Glutamatergic neuron (in vitro differentiated cells): ENCODE data around the gene DSE. TPM values are rescaled to one million over a fixed set of nuclear protein-coding genes. Genes with fewer than 3 reads are reported as not detected.
"Not testable (repeated sequence)": the region's sequence is repeated elsewhere in the genome, so short reads cannot be mapped to it uniquely, and the experiment has no call there.

Experiments
- DNase-seq: peaks from one replicate; pipeline ENCODE4 v3.0.0; 2022
- H3K27ac Mint-ChIP-seq: one replicate; pipeline ENCODE4 v1.8.0; 2020; ENCODE audit warnings: mild to moderate bottlenecking, mixed read lengths, inconsistent platforms; ENCODE audit not compliant: unreplicated experiment
- H3K27me3 Mint-ChIP-seq: one replicate; pipeline ENCODE4 v1.8.0; 2020; ENCODE audit warnings: mild to moderate bottlenecking, moderate library complexity, mixed read lengths, inconsistent platforms; ENCODE audit not compliant: unreplicated experiment
- H3K36me3 Mint-ChIP-seq: one replicate; pipeline ENCODE4 v1.8.0; 2020; ENCODE audit warnings: mild to moderate bottlenecking, mixed read lengths, inconsistent platforms; ENCODE audit not compliant: unreplicated experiment
- H3K4me1 Mint-ChIP-seq: one replicate; pipeline ENCODE4 v1.8.0; 2020; ENCODE audit warnings: mild to moderate bottlenecking, low read depth, mixed read lengths, inconsistent platforms; ENCODE audit not compliant: unreplicated experiment
- H3K4me3 Mint-ChIP-seq: one replicate; pipeline ENCODE4 v1.8.0; 2020; ENCODE audit warnings: mild to moderate bottlenecking, mixed read lengths, inconsistent platforms; ENCODE audit not compliant: unreplicated experiment
- H3K9me3 Mint-ChIP-seq: one replicate; pipeline ENCODE4 v1.8.0; 2020; ENCODE audit warnings: mild to moderate bottlenecking, moderate library complexity, mixed read lengths, inconsistent platforms; ENCODE audit not compliant: unreplicated experiment
- long read RNA-seq: library from polyadenylated mRNA; unstranded; transcript quantifications from one replicate; pipeline ENCODE4 v2.0.0, GENCODE V29; 2020; ENCODE audit not compliant: unreplicated experiment
- total RNA-seq: library from RNA; stranded (reverse); fragmentation: NEBNext Ultra II Directional; extraction: Animal tissue kit (Norgen Biotek cat#: 25700); gene quantifications from one replicate; pipeline ENCODE4 v1.2.1, GENCODE V29; 2021; ENCODE audit not compliant: unreplicated experiment
- TF ChIP-seq, protein P1 (sequence below): fragments of 200-600 bp; sonication (generic); IDR thresholded peaks from one replicate; pipeline ENCODE4 v1.5.0; 2021; ENCODE audit not compliant: partially characterized antibody, unreplicated experiment

The DSE gene
- total RNA-seq: 12.0 TPM
- long read RNA-seq, partial matches to known transcripts: 0 of 51 reads
- long read RNA-seq, other reads (novel, unspliced or antisense): 51 of 51 reads

DNA sequence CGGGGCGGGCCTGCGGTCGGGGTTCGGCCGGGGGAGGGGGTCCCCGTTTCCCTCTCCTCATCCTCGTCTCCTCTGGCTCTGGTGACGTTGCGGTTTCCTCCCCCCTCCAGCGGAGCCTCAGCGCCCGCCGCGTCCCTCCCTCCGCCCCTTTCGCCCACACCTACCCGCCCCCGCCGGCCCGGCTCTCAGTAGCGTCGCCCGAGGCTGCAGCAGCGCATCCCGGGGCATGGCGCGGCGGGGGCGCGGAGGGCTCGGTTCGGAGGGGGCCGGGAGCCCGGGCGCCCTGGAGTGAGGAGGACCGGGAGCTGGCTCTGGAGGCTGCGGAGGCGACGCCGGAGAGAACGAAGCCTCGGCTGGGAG is at the start of gene DSE:
Gene DSE, plus strand, starts transcription at position 188 of the 360 bp plus-strand sequence. CDS start 28,304 bp downstream, outside the sequence.
- peak within 1 kb of the TSS; percentile 92 for H3K4me3 Mint-ChIP-seq
- H3K9me3 Mint-ChIP-seq: no peaks in the 10 kb centered on the region
- DNase-seq: peak; percentile 69
- peak within 1 kb of the TSS; percentile 22 for H3K27ac Mint-ChIP-seq
- TF ChIP-seq, protein P1, sequence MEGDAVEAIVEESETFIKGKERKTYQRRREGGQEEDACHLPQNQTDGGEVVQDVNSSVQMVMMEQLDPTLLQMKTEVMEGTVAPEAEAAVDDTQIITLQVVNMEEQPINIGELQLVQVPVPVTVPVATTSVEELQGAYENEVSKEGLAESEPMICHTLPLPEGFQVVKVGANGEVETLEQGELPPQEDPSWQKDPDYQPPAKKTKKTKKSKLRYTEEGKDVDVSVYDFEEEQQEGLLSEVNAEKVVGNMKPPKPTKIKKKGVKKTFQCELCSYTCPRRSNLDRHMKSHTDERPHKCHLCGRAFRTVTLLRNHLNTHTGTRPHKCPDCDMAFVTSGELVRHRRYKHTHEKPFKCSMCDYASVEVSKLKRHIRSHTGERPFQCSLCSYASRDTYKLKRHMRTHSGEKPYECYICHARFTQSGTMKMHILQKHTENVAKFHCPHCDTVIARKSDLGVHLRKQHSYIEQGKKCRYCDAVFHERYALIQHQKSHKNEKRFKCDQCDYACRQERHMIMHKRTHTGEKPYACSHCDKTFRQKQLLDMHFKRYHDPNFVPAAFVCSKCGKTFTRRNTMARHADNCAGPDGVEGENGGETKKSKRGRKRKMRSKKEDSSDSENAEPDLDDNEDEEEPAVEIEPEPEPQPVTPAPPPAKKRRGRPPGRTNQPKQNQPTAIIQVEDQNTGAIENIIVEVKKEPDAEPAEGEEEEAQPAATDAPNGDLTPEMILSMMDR: no peak
- H3K4me1 Mint-ChIP-seq: peaks cover 4% of the 10 kb centered on the region
- peaks cover 4% of the 10 kb centered on the region for H3K27me3 Mint-ChIP-seq
- no peaks in the 10 kb centered on the region for H3K36me3 Mint-ChIP-seq

DNA sequence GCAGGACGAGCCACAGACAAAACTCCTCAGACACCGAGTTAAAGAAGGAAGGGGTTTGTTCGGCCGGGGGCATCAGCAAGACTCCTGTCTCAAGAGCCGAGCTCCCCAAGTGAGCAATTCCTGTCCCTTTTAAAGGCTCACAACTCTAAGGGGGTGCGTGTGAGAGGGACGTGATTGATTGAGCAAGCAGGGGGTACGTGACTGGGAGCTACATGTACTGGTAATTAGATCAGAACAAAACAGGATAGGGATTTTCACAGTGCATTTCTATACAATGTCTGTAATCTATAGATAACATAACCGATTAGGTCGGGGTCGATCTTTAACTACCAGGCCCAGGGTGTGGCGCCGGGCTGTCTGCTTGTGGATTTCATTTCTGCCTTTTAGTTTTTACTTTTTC is 48.8 kb upstream of the DSE start:
- not testable (repeated sequence) for H3K4me1 Mint-ChIP-seq, H3K36me3 Mint-ChIP-seq, H3K27ac Mint-ChIP-seq, H3K27me3 Mint-ChIP-seq, H3K9me3 Mint-ChIP-seq, DNase-seq, H3K4me3 Mint-ChIP-seq

DNA sequence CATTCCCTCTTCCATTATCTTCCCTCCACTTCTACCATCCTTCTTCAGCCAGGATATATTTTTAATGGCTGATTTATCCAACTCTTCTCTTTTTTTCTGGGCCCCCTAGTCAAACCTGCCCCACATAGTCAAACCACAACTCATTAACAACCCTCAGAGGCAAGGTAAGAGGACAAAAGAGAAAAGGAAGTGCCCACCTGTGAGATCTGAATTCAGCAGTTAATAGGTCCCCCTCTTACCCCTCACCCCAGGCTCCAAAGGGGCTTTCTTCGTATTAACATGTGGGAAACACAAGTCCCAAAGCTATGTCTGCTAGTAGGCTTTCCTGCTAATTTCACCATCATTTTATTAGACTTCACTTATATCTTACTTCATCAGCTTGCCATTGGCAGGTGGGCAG is 46.9 kb upstream of the DSE start:
- Mint-ChIP-seq H3K36me3 (no peaks in the 10 kb centered on the region), H3K27ac (no peak overlapping the region), H3K27me3 (no peaks in the 10 kb centered on the region), H3K4me1 (no peaks in the 10 kb centered on the region), H3K4me3 (no peak overlapping the region), H3K9me3 (no peaks in the 10 kb centered on the region)
- no peak for DNase-seq
- TF ChIP-seq, protein P1: no peak

DNA sequence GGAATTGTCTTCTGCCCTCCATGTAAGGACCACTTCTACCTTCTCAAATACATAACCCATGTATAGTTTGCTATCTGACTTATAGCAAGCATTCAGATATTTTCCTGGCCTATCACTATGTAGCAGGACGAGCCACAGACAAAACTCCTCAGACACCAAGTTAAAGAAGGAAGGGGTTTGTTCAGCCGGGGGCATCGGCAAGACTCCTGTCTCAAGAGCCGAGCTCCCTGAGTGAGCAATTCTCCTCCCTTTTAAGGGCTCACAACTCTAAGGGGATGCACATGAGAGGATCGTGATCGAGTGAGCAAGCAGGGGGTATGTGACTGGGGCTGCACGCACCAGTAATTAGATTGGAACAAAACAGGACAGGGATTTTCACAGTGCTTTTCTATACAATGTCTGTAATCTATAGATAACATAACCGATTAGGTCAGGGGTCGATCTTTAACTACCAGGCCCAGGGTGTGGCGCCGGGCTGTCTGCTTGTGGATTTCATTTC is 45.1 kb upstream of the DSE start:
- H3K9me3 Mint-ChIP-seq, H3K4me3 Mint-ChIP-seq, H3K27ac Mint-ChIP-seq, DNase-seq, H3K27me3 Mint-ChIP-seq, H3K36me3 Mint-ChIP-seq, H3K4me1 Mint-ChIP-seq: not testable (repeated sequence)

DNA sequence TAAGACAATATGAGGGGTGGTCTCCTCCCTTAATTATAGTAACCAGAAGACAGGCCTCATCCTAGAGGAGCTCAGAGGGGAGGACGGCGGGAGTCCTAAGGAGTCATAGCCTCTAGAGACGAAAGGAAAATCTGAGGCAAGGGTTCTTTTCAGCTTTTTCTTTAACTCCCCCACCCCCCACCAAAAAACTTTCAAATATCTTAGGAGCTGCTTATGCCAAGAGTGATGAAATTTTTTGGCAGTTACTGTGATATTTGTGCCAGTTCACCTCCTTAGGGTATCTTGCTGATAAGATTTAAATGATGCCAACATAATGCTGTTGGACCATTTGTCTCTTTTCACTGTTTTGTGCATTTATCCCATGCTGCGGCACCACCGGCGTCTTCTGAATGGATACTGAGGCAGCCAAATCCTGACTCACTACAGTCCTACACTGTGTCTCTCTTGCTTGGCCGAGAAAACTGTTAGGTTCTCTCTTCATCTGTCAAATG is 44.5 kb upstream of the DSE start:
- H3K27ac Mint-ChIP-seq: no peak overlapping the region
- no peaks in the 10 kb centered on the region for H3K27me3 Mint-ChIP-seq
- no peaks in the 10 kb centered on the region for H3K9me3 Mint-ChIP-seq

DNA sequence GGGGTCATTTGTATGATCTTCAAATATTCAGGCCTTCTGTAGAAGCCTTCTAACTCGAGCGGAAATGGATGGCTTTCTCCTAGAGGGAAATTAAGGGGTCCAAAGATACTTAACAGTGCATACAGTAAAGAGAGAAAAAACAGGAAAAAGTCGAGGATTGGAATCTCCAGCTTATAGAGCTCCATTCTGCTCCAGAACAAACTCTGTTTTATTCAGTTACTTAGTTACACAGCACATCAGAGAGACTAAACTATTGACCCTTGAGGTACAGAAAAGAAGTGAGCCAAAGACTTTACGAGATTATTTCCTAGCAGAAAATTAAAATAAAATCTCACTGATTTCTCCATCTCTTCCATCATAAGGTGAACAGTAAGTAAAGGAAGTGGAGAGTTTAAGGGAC is 43.8 kb upstream of the DSE start:
- H3K4me3 Mint-ChIP-seq: no peak overlapping the region

More for the DNA sequence above, 44.5 kb upstream of the DSE start:
- DNase-seq: no peak
- Mint-ChIP-seq H3K4me1 (no peaks in the 10 kb centered on the region), H3K36me3 (no peaks in the 10 kb centered on the region), H3K4me3 (no peak overlapping the region)
- TF ChIP-seq, protein P1: no peak

More for the DNA sequence above, 43.8 kb upstream of the DSE start:
- no peaks in the 10 kb centered on the region for H3K4me1 Mint-ChIP-seq
- no peak for DNase-seq
- no peak overlapping the region for H3K27ac Mint-ChIP-seq
- no peaks in the 10 kb centered on the region for H3K27me3 Mint-ChIP-seq
- H3K9me3 Mint-ChIP-seq: no peaks in the 10 kb centered on the region
- no peaks in the 10 kb centered on the region for H3K36me3 Mint-ChIP-seq
- TF ChIP-seq, protein P1: no peak
